ENCODE measurements around the gene PDE11A.

Gene PDE11A

DNA sequence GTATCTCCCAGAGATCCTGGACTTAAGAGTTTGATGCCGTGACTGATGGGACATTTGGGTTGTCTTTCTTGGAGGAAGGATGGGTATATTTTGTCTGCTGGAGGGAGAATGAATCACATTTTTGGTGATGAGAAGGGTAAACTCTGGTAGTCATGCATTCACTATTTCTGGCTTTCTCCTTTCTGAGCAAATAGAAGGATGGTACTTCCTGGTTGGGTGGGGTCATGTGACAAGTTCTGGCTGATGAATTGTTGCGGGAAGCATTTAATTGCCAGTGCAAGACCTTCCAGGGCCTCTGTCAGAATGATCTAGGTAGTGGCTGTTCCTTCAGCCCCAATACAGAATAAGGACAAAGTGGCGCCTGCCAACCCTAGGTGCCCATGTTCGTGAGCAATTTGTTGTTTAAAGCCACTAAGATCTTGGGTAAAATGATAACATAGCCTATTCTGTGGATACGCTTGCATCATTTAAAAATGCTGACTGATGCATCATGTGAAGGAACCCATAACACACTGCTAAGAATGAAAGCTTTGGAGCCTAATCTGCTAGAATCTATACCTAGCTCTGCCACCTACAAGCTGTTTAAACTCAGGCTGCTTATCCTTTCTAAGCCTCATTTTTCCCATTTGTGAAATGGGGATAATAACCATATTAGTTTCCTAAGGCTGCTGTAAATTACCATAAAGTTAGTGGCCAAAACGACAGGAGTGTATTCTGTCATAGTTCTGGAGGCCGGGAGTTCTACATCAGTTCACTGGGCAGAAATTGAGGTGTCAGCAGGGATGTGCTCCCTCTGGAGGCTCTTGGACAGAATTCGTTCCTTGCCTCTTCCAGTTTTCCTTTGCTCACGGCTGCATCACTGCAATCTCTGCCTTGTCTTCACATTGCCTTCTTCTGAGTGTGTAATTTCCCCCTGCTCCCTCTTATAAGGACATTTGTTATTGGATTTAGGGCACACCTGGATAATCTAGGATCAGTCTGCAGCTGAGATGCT is 398.7 kb downstream of the PDE11A start:
- Histone ChIP-seq H3K4me1 (peaks cover 12% of the 10 kb centered on the region), H3K4me3 (ENCODE audit: low read depth, low read length) (no peak overlapping the region), H3K9me3 (no peaks in the 10 kb centered on the region), H3K27me3 (no peaks in the 10 kb centered on the region), H3K36me3 (no peaks in the 10 kb centered on the region)
- no peak for DNase-seq
- peak; percentile 24; the same call in 1 of the 2 replicates for TF ChIP-seq CTCF (IDR thresholded peaks at IDR 0.05; ENCODE audit: low read depth, low read length)

GRCh38 chr2:177671662-177672061 is 400.9 kb downstream of the PDE11A start:
- Histone ChIP-seq H3K27me3 (no peaks in the 10 kb centered on the region), H3K4me3 (ENCODE audit: low read depth, low read length) (no peak overlapping the region), H3K4me1 (peaks cover 9% of the 10 kb centered on the region), H3K36me3 (no peaks in the 10 kb centered on the region), H3K9me3 (no peaks in the 10 kb centered on the region)
- TF ChIP-seq CTCF (IDR thresholded peaks at IDR 0.05; ENCODE audit: low read depth, low read length), result no peak
- no peak for DNase-seq

- Histone ChIP-seq H3K4me1 (peaks cover 2% of the 10 kb centered on the region), H3K27me3 (no peaks in the 10 kb centered on the region), H3K4me3 (ENCODE audit: low read depth, low read length) (no peak overlapping the region), H3K36me3 (no peaks in the 10 kb centered on the region), H3K9me3 (no peaks in the 10 kb centered on the region)
- no peak for DNase-seq
- TF ChIP-seq CTCF (IDR thresholded peaks at IDR 0.05; ENCODE audit: low read depth, low read length), result no peak
Observed at GRCh38 chr2:177670791-177671535, 401.6 kb downstream of the PDE11A start.

DNA sequence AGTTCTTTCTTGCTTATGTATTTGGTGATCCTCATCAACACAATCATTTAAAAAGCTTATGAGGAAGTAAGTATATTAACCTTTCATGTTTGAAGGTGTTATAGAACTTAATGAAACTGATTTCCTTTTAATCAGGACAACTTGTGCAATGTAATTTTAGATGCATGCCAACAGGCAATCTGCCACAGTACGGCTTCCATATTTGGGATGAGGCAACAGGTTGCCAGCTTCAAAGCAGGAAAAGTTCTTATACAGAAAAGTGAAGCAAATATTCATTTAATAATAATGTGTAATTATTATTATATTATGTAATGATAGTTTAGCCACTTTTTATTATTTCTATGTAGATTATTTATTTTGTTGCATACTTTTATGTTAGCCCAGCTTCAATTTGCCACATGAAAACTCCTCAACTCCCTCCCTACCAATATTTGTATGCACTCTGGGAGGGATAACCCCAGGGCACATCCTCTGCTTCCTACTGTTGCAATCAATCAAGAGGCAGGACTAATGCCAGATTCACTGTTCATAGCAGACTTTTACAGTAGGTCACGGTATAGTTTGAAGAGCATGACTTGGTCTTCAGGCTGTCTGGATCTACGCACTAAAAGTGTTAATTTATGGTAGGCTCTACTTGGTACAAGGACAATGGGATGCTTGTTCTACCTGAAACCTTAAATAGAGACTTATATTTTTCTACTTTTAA is 402.8 kb downstream of the PDE11A start:
- no peaks in the 10 kb centered on the region for H3K4me1 ChIP-seq
- H3K36me3 ChIP-seq, result no peaks in the 10 kb centered on the region
- peak; percentile 17 for DNase-seq
- H3K27me3 ChIP-seq, result no peaks in the 10 kb centered on the region
- no peaks in the 10 kb centered on the region for H3K9me3 ChIP-seq
- H3K4me3 ChIP-seq (ENCODE audit: low read depth, low read length), result no peak overlapping the region
- no peak for TF ChIP-seq CTCF (IDR thresholded peaks at IDR 0.05; ENCODE audit: low read depth, low read length)

DNA sequence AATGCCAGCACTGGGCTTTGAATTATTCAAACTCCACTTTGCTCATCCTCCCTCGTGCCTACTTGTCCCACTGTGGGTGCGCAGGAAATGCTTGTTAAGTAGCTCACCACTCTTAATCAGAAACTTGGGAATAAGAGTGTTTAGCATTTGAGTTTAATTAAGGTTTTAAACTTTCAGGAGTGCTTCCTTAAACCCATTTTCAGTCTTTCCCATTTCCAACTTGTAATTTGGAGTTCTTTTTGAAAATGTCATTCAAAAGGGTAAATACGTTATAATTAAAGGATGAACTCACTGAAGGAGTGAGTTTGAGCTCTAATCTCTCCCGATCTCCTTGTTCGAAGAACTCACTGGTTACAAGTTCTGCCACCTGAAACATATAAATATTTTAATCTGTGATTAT is 403.4 kb downstream of the PDE11A start:
- DNase-seq, result no peak
- no peaks in the 10 kb centered on the region for H3K27me3 ChIP-seq
- H3K4me3 ChIP-seq (ENCODE audit: low read depth, low read length), result no peak overlapping the region
- no peaks in the 10 kb centered on the region for H3K9me3 ChIP-seq
- TF ChIP-seq CTCF (IDR thresholded peaks at IDR 0.05; ENCODE audit: low read depth, low read length), result no peak
- H3K4me1 ChIP-seq, result no peaks in the 10 kb centered on the region
- H3K36me3 ChIP-seq, result no peaks in the 10 kb centered on the region

Data from BE2C (cell line).